Hepatocyte (in vitro differentiated cells): ENCODE data around the gene ARF4. TPM values are rescaled to one million over a fixed set of nuclear protein-coding genes. Genes with fewer than 3 reads are reported as not detected.

Experiments
- DNase-seq: peaks from one replicate; pipeline ENCODE4 v3.0.0-alpha.2; 2016; ENCODE audit warnings: low spot score
- H2AFZ ChIP-seq: fragments of 200-600 bp; sonication (generic); 2 replicates; pipeline ENCODE4 v1.6.0; 2016; ENCODE audit warnings: antibody characterized with exemption, mild to moderate bottlenecking
- H3K27ac ChIP-seq: fragments of 200-600 bp; sonication (generic); 2 replicates; pipeline ENCODE4 v1.5.1; 2016; ENCODE audit warnings: mild to moderate bottlenecking
- H3K27me3 ChIP-seq: fragments of 200-600 bp; sonication (generic); 2 replicates; pipeline ENCODE4 v1.6.1; 2016
- H3K36me3 ChIP-seq: fragments of 200-600 bp; sonication (generic); replicated peaks from 2 replicates; pipeline ENCODE4 v1.5.1; 2016; ENCODE audit warnings: low read depth; ENCODE audit not compliant: insufficient read depth
- H3K4me1 ChIP-seq: fragments of 200-600 bp; sonication (generic); 2 replicates; pipeline ENCODE4 v1.5.1; 2016; ENCODE audit warnings: mild to moderate bottlenecking, moderate library complexity; ENCODE audit not compliant: insufficient read depth
- H3K4me2 ChIP-seq: fragments of 200-600 bp; sonication (generic); 2 replicates; pipeline ENCODE4 v1.6.0; 2016
- H3K4me3 ChIP-seq: fragments of 200-600 bp; sonication (generic); 2 replicates; pipeline ENCODE4 v1.5.1; 2016; ENCODE audit warnings: mild to moderate bottlenecking
- H3K79me2 ChIP-seq: fragments of 200-600 bp; sonication (generic); 2 replicates; pipeline ENCODE4 v1.6.0; 2017; ENCODE audit warnings: mild to moderate bottlenecking
- H3K9me2 ChIP-seq: fragments of 200-600 bp; sonication (generic); replicated peaks from 2 replicates; pipeline ENCODE4 v1.6.0; 2017; ENCODE audit warnings: mild to moderate bottlenecking; ENCODE audit not compliant: insufficient read depth
- H3K9me3 ChIP-seq: fragments of 200-600 bp; sonication (generic); 2 replicates; pipeline ENCODE4 v1.5.1; 2016; ENCODE audit warnings: low read depth, mild to moderate bottlenecking
- H4K20me1 ChIP-seq: fragments of 200-600 bp; sonication (generic); 2 replicates; pipeline ENCODE4 v1.6.0; 2016; ENCODE audit warnings: mild to moderate bottlenecking; ENCODE audit not compliant: insufficient read depth, poor library complexity, severe bottlenecking
- EZH2 ChIP-seq: fragments of 200-600 bp; sonication (generic); IDR thresholded peaks from 2 replicates; pipeline ENCODE4 v1.6.1; 2016; ENCODE audit warnings: antibody characterized with exemption, mild to moderate bottlenecking, borderline replicate concordance
- EZH2phosphoT487 ChIP-seq: fragments of 200-600 bp; sonication (generic); IDR thresholded peaks from one replicate; pipeline ENCODE4 v1.6.1; 2018; ENCODE audit warnings: antibody characterized with exemption, mild to moderate bottlenecking, low read depth, moderate library complexity; ENCODE audit not compliant: unreplicated experiment, severe bottlenecking
- WGBS: methylation state at CpG from one replicate; pipeline ENCODE4 v1.1.6; 2016; ENCODE audit warnings: low lambda C conversion rate; ENCODE audit errors: missing lambda C conversion rate; 5-methylcytosine and 5-hydroxymethylcytosine counted together
- polyA plus RNA-seq: library from polyadenylated mRNA; unstranded; fragments of >200 nt; fragmentation: Nextera tagmentation; extraction: Ambion mirVana; gene quantifications from 2 replicates; pipeline ENCODE4 v1.2.1, GENCODE V29; 2016
- total RNA-seq: library from RNA; depleted of rRNA; stranded (reverse); fragments of >200 nt; gene quantifications from 2 replicates; pipeline ENCODE4 v1.2.3, GENCODE V29; 2014
- TF ChIP-seq, protein P1 (sequence below): fragments of 200-600 bp; sonication (generic); IDR thresholded peaks from 2 replicates; pipeline ENCODE4 v1.5.1; 2016; ENCODE audit warnings: antibody characterized with exemption, mild to moderate bottlenecking; ENCODE audit not compliant: poor library complexity

Gene ARF4
- 363 and 386 TPM in 2 replicates for total RNA-seq
- 449 and 466 TPM in 2 replicates for polyA plus RNA-seq

DNA sequence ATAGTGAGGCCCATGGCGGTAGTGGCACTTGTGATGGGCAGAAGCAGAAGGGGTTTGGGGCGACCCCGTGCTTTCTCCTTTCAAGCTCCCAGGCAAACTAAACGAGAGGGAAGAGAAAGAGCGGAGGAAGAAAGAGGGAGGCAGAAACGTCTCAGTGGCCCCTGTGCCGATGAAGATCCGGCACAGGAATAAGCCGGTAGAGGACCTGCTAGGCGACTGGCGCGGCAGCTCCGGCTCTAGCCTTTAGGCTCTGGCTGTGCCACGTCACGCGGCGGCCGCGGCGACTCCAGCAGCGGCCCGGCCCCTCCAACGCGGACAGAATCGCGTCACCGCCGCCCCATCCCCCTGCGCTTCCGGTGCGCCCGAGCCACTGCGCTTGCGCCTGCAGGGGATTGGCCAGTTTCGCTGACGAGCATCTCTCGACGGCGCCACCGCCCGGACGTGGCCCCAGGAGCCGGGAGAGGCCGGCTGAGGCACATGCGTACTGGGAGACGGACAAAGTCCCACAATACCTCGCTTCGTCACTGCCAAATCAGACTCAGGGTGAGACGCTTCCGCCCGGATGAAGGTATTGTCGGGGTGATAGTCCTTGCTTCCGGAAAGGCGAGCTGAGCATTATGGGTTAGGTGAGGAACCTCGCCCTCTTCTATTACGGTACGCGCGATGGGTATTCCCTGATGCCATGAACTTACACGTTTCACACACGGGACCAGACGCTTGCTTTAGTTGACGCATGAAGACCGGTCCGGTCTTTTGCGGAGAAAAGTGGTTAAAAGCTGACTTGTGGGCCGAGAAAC is at the start of gene ARF4:
Gene ARF4, minus strand, starts transcription at position 218 of the 797 bp plus-strand sequence. Its CDS starts 204 bp downstream, at position 14.
- 1% methylated on average over 66 of the region's 67 CpGs for WGBS
- peak within 1 kb of the TSS; percentile 84 for H3K4me2 ChIP-seq
- H3K4me1 ChIP-seq, result peaks cover 24% of the 10 kb centered on the region
- H3K4me3 ChIP-seq, result peak within 1 kb of the TSS; percentile 77
- TF ChIP-seq EZH2phosphoT487, result no peak
- TF ChIP-seq EZH2, result no peak
- TF ChIP-seq, protein P1, sequence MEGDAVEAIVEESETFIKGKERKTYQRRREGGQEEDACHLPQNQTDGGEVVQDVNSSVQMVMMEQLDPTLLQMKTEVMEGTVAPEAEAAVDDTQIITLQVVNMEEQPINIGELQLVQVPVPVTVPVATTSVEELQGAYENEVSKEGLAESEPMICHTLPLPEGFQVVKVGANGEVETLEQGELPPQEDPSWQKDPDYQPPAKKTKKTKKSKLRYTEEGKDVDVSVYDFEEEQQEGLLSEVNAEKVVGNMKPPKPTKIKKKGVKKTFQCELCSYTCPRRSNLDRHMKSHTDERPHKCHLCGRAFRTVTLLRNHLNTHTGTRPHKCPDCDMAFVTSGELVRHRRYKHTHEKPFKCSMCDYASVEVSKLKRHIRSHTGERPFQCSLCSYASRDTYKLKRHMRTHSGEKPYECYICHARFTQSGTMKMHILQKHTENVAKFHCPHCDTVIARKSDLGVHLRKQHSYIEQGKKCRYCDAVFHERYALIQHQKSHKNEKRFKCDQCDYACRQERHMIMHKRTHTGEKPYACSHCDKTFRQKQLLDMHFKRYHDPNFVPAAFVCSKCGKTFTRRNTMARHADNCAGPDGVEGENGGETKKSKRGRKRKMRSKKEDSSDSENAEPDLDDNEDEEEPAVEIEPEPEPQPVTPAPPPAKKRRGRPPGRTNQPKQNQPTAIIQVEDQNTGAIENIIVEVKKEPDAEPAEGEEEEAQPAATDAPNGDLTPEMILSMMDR, result peak; percentile 4
- H3K9me3 ChIP-seq, result no peaks in the 10 kb centered on the region
- H3K79me2 ChIP-seq, result peaks cover 52% of the 10 kb centered on the region
- peak; percentile 99 for DNase-seq
- H4K20me1 ChIP-seq, result peaks cover 40% of the 10 kb centered on the region
- H2AFZ ChIP-seq, result peak within 1 kb of the TSS; percentile 44
- no peaks in the 10 kb centered on the region for H3K27me3 ChIP-seq
- H3K36me3 ChIP-seq, result no peaks in the 10 kb centered on the region
- H3K9me2 ChIP-seq, result no peaks in the 10 kb centered on the region
- peak within 1 kb of the TSS; percentile 99 for H3K27ac ChIP-seq

DNA sequence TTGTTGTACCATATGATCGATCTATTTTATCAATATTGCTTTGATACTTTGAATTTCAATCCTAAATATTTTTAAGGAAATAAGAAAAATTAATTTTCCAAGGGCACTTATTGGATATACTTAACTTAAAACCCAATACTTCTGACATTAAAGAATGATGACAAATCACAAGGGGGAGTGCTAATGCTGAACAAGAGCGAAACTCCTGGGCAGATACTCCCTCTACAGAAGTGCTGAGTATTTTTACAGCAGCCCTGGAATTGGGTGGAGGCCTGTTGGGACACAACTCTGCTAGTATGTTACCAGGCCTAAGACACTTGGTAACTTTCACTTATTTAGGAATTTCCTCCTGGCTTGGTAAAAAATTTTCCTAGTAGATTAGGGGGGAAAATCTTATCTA is 49.6 kb upstream of the ARF4 start:
- TF ChIP-seq EZH2phosphoT487, result no peak
- TF ChIP-seq EZH2, result no peak
- TF ChIP-seq, protein P1, result peak; percentile 29
- 90% methylated on average over 2 of the region's 2 CpGs for WGBS
- DNase-seq, result peak; percentile 14
- Histone ChIP-seq H3K9me2 (no peaks in the 10 kb centered on the region), H3K27ac (no peak overlapping the region), H3K4me1 (no peaks in the 10 kb centered on the region), H3K9me3 (no peaks in the 10 kb centered on the region), H3K27me3 (no peaks in the 10 kb centered on the region), H4K20me1 (no peaks in the 10 kb centered on the region), H3K4me2 (no peak overlapping the region), H3K79me2 (peaks cover 7% of the 10 kb centered on the region), H2AFZ (no peak overlapping the region), H3K36me3 (no peaks in the 10 kb centered on the region), H3K4me3 (no peak overlapping the region)

DNA sequence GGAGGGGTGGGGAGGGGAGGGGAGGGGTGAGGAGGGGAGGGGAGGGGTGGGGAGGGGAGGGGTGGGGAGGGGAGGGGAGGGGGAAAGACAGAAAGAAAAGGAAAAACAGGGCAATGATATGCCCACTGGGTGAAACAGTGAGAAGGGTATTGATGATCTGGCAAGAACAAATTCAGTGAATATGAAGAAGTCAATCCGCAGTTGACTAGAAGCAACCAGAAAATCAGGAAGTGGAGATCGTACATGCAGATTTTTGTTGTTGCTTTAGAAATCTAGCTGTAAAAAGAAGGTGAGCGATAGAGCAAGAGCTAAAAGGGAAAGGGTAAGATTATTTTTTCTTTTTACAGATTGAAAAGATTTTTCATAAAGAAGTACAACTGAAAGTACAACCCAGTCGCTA is 47.6 kb upstream of the ARF4 start:
- no peaks in the 10 kb centered on the region for H3K27me3 ChIP-seq
- peaks cover 7% of the 10 kb centered on the region for H3K79me2 ChIP-seq
- no peak overlapping the region for H2AFZ ChIP-seq
- no peak overlapping the region for H3K4me3 ChIP-seq
- H3K9me2 ChIP-seq, result no peaks in the 10 kb centered on the region
- no peak overlapping the region for H3K27ac ChIP-seq
- no peak for DNase-seq
- H3K4me2 ChIP-seq, result no peak overlapping the region
- no peaks in the 10 kb centered on the region for H3K9me3 ChIP-seq
- no peaks in the 10 kb centered on the region for H3K4me1 ChIP-seq
- no peak for TF ChIP-seq EZH2phosphoT487
- TF ChIP-seq EZH2, result no peak
- TF ChIP-seq, protein P1, result no peak
- H4K20me1 ChIP-seq, result no peaks in the 10 kb centered on the region
- H3K36me3 ChIP-seq, result no peaks in the 10 kb centered on the region
- 96% methylated on average over 4 of the region's 4 CpGs for WGBS
